Activated CD8-positive, alpha-beta memory T cell treated with anti-CD3 and anti-CD28 coated beads, Interleukin-2, amount 50 U/mL, for 24 hours (primary cell): Measurements from ENCODE around the gene ANKRD52.
"Not testable (repeated sequence)": the region's sequence is repeated elsewhere in the genome, so short reads cannot be mapped to it uniquely, and the experiment has no call there.

Experiments
- DNase-seq: peaks from one replicate; pipeline ENCODE4 v3.0.0-alpha.2; 2020; ENCODE audit errors: extremely low read depth

Gene ANKRD52

GRCh38 chr12:56208006-56208405, 50.2 kb downstream of the ANKRD52 start:
- no peak for DNase-seq

- no peak for DNase-seq
These were observed 51.6 kb downstream of the ANKRD52 start for GRCh38 chr12:56206452-56207166.

GRCh38 chr12:56205445-56205844, 52.7 kb downstream of the ANKRD52 start:
- DNase-seq = no peak

- no peak for DNase-seq
These were observed 53.9 kb downstream of the ANKRD52 start for GRCh38 chr12:56204275-56204674.

GRCh38 chr12:56202838-56203237, 55.3 kb downstream of the ANKRD52 start:
- DNase-seq = no peak

GRCh38 chr12:56202366-56202765, 55.8 kb downstream of the ANKRD52 start:
- no peak for DNase-seq

- no peak for DNase-seq
These were observed 59.3 kb downstream of the ANKRD52 start for GRCh38 chr12:56198836-56199235.

- DNase-seq = no peak
These were observed 60.1 kb downstream of the ANKRD52 start for GRCh38 chr12:56197921-56198635.

- DNase-seq = not testable (repeated sequence)
These were observed 61.2 kb downstream of the ANKRD52 start for GRCh38 chr12:56196818-56197550.

GRCh38 chr12:56193025-56193578, 65.1 kb downstream of the ANKRD52 start:
- DNase-seq = peak; percentile 57

GRCh38 chr12:56192582-56192981, 65.6 kb downstream of the ANKRD52 start:
- no peak for DNase-seq

- no peak for DNase-seq
These were observed 67.5 kb downstream of the ANKRD52 start for GRCh38 chr12:56190695-56191155.

GRCh38 chr12:56189918-56190694, 68.1 kb downstream of the ANKRD52 start:
- peak; percentile 66 for DNase-seq

- DNase-seq = peak; percentile 60
These were observed 68.9 kb downstream of the ANKRD52 start, which contains the start of gene SMARCC2 for GRCh38 chr12:56189099-56189917. Gene SMARCC2, minus strand, starts transcription at chr12:56189483. Its CDS starts 22 bp downstream, at chr12:56189461.

- DNase-seq = no peak
These were observed 69.4 kb downstream of the ANKRD52 start for GRCh38 chr12:56188778-56189098.

GRCh38 chr12:56188131-56188777, 69.9 kb downstream of the ANKRD52 start:
- DNase-seq = no peak
